GM18858 (cell line): ENCODE results near the gene CEP120.

Experiments
- ATAC-seq: cut with Tn5 transposase; IDR thresholded peaks from one replicate; pipeline ENCODE4 v1.9.1; 2021; ENCODE audit not compliant: unreplicated experiment

Gene CEP120

DNA sequence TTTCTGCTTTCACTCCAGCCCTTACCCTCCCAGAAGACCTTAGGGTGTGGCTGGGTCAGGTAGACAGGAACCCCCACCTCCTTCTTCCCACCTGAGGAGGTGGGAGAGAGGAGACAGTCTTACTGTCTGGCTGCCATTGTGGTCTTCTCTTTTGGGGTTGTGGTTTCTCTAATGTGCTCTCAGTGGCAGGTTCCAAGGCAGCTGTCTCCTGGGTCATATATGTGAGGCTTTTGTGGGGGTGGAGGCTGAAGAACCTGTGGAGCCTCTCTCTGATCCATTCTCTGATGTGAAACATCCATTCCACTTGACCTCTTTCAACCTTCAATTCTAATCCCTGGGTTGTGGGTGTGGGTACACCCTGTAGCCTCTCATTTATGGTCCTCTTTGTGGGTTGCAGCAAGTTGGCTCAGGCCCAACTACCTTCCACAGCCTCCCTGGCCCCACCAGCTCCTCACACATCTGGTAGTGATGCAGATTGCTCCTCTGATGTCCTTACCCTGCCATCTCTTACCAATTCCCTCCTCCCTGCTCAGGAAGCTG lies 118.4 kb downstream of the CEP120 start:
- ATAC-seq: no peak

DNA sequence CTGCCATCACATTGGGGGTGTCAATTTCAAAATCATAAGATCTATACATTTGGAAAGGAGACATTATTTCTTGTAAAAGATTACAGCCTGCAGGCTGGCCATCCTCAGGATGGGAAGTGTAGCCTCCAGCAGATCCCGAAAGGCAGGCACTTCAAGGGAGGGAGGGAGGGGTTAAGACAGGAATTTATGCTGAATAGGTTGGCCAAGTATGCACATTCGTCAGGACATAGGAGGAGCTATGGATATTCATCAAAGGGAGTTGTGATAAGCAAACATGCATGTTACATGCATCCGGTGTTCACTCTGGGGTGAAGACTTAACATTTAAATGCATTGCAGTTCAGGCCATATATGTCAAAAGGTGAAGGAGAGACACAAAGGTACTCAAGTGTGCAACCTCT lies 119.4 kb downstream of the CEP120 start:
- no peak for ATAC-seq

DNA sequence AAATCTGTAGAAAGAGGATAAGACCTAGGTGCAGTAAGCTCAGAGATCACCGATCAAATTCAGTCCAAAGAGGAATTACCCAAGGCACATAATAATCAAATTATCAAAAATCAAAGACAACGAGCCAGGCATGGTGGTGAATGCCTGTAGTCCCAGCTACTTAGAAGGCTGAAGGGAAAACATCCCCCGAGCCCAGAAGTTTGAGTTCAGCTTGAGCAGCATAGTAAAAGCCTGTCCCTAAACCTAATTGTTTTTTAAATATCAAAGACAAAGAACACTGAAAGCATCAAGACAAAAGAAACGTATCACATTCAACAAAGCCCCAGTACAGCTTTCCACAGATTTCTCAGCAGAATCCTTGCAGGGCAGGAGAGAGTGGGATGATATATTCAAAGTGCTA lies 122.9 kb downstream of the CEP120 start:
- no peak for ATAC-seq

GRCh38 chr5:123299136-123299535 lies 124.1 kb downstream of the CEP120 start:
- ATAC-seq: no peak

GRCh38 chr5:123298335-123299030 lies 124.7 kb downstream of the CEP120 start:
- no peak for ATAC-seq

- ATAC-seq: no peak
These were observed 125.3 kb downstream of the CEP120 start for GRCh38 chr5:123297866-123298265.

DNA sequence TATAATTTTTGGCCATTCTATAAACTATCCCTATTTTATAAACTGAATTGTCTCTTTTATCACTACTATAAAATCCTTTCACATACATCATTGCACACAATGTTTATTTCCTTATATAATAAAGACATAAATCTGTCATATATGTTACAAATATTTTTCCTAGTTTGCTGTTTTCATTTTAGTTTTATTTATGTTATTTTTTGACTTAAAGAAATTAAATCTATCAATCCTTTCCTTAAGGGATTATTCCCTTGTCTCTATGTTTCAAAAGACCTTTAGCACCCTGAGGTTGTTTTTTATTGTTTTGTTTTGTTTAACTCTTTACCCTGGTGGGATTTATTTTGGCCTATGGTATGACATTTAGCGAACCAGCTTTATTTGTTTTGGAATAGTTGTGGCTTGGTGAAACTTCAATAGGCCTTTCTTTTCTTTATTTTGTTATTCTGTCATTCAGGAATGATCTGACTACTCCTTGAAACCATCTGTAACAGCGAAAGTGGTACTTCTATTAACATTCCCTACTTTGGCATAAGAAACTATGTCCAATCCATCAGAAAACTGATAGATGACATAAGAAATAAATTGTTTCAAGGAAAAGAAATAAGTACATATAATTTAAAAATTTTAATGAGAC lies 125.9 kb downstream of the CEP120 start:
- ATAC-seq: no peak
